Activated CD4-positive, alpha-beta T cell treated with anti-CD3 and anti-CD28 coated beads for 1 hour (primary cell): ENCODE results near the gene SNAP23.

ENCODE experiments used
- DNase-seq: peaks from one replicate; pipeline ENCODE4 v3.0.0-alpha.2; 2020

SNAP23 gene

GRCh38 chr15:42495361-42496212 is at the start of gene SNAP23:
SNAP23 (plus strand) TSS chr15:42495634; CDS start chr15:42511847, 16,213 bp downstream.
- DNase-seq, result peak; percentile 68

DNA sequence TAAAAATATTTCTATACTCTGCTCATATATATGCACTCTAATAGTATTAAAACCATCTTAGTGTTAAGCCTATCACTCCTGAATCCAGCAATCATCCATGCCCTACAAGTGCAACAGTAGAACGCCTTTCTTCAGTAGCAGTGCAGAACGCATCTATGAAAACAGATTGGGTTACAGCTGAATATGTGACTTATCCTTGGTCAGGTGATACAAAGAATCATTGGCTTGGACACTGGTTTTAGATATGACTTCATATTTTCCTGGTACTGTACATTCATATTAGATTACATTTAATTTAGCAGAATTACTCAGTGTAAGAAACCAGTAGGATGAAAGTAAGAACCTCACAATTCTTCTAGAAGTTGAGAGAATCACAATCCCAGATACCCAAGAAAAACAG is 47.8 kb upstream of the SNAP23 start:
- DNase-seq, result no peak

DNA sequence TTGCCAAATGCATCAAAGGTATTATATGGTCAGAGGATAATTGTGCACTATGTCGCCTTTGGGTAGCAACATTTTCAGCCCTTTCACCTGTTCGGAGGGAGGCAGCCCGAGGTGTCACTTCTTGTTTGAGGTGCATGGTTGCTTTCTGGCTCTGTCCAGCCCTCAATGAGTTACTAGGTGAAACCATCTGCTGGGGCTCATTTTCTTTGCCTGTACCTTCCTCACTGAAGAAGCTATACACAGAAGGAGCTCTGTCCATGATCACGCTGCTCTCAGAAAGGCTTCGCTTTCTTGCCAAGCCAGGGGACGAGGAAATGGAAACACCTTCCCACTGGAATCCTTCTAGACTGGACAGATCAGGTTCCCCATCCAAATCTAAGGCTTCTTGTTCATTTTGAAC is 47.2 kb upstream of the SNAP23 start:
- DNase-seq, result no peak

DNA sequence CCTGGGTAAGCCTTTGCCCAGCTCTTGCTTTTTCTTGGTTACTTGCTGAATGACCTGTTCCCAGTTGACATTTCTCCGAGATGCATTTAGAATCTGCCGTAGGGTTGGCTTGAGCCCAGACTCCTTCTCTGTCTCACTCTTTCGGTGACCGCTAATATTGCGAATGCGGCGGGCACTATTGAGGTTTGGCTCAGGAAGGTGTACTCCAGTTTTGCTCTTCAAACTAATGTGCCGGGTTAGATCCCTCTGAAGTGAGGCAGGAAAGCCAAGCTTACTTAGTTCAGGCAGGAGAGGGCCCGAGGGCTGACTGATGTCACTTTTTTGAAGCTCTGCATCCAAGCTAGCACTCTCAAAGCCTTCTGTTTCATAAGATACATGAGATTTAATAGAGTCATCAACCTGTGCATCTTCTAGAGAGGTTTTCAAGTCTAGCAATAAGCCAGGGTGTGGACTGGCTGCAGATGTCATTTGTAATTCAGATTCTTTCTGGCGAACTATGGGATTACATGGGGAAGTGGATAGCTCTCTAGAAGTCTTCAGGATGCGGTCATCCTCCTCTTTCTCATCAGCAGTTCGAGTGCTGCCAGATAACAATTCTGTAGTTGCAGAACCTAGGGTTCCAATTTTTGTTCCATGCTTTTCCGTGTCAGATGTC is 45.5 kb upstream of the SNAP23 start:
- DNase-seq, result no peak

GRCh38 chr15:42450425-42450790 is 45.0 kb upstream of the SNAP23 start:
- no peak for DNase-seq

DNA sequence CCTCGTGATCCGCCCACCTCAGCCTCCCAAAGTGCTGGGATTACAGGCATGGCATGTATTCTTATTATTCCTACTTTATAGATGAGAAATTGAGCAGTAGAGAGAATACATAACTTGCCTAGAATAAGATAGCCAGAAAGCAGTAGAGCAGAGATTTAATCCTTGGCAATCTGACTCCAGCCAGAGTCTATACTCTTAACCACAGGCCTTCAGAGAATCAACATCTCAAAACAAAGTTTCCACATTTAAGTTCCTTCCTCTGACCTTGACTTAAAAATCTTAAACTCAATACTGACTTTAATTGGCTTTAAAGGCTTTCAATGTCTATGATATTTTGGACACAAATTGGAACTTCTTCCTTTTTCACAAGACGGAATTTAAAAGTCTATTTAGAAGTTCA is 41.6 kb upstream of the SNAP23 start:
- no peak for DNase-seq

- DNase-seq, result no peak
These were observed 38.9 kb upstream of the SNAP23 start for GRCh38 chr15:42456531-42456930.

DNA sequence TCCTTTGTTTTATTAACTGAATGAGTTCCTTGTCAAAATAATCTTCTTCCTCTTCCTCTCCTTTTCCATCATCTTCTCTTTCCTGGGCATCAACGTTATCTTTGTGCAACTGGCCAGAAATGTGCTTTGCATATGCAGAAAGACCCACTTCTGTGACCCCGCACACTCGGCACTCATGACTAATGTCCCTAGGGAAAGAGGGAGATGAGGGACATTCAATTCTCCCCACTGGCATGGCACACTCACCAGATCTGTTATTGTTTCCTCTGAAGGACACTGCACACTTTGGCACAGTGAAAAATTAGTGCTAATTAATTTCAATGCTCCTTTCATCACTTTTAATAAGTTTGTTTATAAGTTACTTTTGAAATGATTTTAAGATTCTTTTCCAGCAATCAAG is 38.5 kb upstream of the SNAP23 start:
- no peak for DNase-seq

- no peak for DNase-seq
These were observed 37.7 kb upstream of the SNAP23 start for GRCh38 chr15:42457445-42458442.

DNA sequence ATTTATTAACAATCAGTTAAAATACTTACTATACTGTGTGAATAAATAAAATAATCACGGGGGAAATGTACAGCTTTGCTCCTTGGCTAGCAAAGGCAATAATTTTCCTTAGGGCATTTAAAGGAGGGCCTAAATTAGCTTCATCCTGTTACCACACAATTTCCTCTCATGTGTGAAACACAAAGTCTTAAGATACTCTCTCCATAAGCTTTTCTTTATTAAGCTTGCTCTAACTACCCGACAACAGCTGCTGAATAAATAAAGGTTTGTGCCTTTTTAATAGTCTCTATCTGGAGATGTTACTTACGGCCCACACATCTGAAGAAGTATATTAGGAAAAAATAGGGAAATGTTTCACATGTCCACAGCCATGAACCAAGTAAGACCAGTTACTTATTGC is 34.2 kb upstream of the SNAP23 start:
- DNase-seq, result no peak

- DNase-seq, result no peak
These were observed 29.7 kb upstream of the SNAP23 start for GRCh38 chr15:42465520-42466259.

DNA sequence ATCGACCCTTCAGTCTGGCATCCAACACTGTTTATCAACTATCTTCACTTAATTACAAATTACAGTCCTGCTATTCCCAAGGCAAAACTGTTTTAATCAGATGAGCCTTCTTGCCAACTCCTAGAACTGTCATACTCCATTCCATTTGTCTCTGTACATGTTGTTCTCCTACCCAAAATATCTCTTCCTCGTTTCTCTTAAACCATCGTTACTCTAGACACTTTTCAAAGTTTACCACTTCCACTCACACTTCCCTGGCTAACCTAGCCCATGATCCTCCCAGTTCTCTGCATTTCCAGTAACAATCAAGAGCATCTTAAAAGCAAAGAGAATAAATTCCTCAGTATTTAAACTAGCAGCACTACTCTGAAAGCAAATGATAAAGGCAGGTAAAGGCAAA is 24.4 kb upstream of the SNAP23 start:
- no peak for DNase-seq

- DNase-seq, result no peak
These were observed 20.6 kb upstream of the SNAP23 start for GRCh38 chr15:42474827-42475226.

- no peak for DNase-seq
These were observed 12.7 kb upstream of the SNAP23 start for GRCh38 chr15:42482701-42483100.

DNA sequence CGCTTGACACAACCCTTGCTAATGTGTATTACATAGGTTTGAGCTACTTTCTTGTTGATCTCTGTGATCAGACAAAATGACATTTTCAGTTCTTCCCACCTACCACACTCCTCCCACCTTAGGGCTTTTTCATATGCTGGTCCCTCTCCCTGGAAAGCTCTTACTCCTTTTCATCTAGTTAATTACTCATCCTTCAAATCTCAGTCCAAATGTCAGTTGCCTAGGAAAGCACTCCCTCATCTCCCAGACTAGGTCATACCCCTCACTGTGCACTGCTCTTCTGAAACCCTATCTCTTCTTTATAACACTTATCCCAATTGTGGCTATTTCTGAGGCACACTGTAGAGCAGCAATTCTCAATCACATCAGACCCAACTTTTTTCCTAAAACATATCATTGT is 11.8 kb upstream of the SNAP23 start:
- DNase-seq, result no peak

GRCh38 chr15:42490291-42490670 is 5.2 kb upstream of the SNAP23 start:
- no peak for DNase-seq

- peak; percentile 80 for DNase-seq
These were observed 4.5 kb upstream of the SNAP23 start, which contains the start of gene ZNF106 for GRCh38 chr15:42490671-42491538. ZNF106 (minus strand) TSS chr15:42491141; CDS start chr15:42472289, 18,852 bp downstream.

DNA sequence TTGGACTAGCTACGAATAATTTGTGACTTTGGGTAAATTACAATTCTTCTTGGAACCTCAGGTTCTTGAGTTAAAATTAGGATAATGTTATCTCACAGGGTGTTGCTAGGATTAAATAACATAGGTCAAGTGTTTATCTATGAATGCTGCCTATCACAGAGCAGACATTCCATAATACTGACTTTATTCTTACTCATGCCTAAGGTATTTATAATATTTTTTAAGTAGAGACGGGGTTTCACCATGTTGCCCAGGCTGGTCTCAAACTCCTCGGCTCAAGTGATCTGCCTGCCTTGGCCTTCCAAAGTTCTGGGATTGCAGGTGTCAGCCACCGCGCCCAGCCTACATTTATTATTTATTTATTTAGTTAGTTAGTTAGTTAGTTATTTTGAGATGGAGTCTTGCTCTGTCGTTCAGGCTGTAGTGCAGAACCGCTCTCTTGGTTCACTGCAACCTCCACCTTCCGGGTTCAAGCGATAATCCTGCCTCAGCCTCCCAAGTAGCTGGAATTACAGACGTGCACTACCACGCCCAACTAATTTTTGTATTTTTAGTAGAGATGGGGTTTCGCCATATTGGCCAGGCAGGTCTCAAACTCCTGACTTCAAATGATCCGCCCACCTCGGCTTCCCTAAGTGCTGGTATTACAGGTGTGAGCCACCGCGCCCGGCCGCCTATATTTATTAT is 3.8 kb upstream of the SNAP23 start:
- DNase-seq, result no peak

- no peak for DNase-seq
These were observed 1.8 kb upstream of the SNAP23 start for GRCh38 chr15:42493679-42494078.

- no peak for DNase-seq
These were observed 455 bp upstream of the SNAP23 start for GRCh38 chr15:42494998-42495360.
